ENCODE results near the gene DNAJC19.

Gene DNAJC19

GRCh38 chr3:180962530-180962929 lies 27.0 kb downstream of the DNAJC19 start:
- DNase-seq (ENCODE audit: extremely low read depth in 1 of 2, low read depth in 1 of 2) = no peak

GRCh38 chr3:180961552-180961951 lies 28.0 kb downstream of the DNAJC19 start:
- no peak for DNase-seq (ENCODE audit: extremely low read depth in 1 of 2, low read depth in 1 of 2)

DNA sequence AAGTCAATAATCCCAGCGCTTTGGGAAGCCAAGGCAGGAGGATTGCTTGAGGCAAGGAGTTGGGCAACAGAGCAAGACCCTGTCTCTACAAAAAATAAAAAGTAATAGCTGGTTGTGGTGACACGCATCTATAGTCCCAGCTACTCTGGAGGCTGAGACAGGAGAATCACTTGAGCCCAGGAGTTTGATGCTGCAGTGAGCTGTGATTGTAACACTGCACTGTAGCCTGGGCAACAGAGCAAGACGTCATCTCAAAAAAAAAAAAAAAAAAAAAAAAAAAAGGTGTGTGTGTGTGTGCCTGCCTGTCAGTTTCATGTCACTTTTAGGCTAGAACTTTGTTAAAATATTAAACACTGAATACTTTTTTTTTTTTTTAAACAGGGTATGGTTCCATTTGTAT lies 28.4 kb downstream of the DNAJC19 start:
- no peak for DNase-seq (ENCODE audit: extremely low read depth in 1 of 2, low read depth in 1 of 2)

DNA sequence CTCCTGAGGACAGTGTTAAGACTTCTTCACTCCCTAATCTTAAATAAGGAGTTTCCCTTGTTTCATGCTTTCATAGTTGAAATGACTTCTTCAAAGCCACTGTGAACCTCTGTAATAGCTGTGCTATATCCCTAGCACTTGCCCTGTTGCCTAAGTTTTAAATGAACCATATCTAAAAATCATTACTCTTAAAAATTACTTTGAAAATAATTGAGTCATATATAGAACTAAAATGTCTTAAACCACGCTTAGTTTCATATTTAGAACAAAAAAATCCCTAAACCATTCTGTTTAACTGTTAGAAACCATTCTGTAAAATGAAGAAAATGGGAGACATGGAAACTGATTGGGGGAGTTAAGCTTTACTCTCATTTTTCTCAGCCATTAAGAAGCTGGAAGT lies 29.8 kb downstream of the DNAJC19 start:
- DNase-seq (ENCODE audit: extremely low read depth in 1 of 2, low read depth in 1 of 2) = no peak

DNA sequence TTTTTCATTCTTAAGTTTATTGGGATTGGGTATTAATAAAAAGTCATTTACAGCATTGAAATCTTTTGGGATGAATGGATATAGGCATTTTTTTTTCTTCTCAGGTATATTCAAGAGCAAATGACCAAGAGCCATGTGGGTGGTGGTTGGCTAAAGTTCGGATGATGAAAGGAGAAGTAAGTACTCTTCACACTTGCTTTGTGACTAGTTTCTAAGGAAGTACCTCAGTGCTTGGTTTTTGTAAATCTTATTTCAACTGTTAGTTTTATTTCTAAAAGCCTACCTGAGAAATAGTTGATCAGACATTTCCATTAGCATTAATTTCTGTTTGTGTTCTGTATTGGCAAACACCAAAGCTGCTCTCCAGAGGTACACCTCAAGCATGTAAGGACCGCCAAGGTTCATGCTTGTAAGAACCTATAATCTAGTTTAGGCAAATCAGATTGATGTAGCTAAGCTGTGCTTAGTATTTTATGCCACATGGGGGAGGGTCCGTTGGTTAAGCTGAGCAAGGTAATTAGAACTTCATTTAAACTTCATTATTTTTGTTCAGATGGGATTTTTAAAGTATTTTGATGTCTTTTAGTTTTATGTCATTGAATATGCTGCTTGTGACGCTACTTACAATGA lies 41.7 kb downstream of the DNAJC19 start:
- no peak for DNase-seq (ENCODE audit: extremely low read depth in 1 of 2, low read depth in 1 of 2)

DNA sequence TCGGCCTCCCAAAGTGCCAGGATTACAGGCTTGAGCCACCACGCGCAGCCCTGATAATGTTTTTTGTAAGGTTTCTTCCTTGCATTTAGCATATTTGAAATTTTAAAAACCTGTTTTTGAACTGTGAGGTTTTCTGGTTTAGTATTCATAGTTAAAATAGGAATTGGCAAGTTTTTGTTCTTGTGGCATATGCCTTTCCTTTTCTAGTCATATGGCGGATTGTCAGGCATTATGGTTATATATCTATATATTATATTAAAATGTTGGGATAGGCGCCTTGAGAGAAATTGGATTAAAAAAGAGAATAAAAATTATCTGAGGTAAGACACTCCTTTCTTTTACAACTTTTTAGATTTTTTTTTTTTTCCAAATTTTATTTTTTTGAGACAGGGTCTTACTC lies 48.7 kb downstream of the DNAJC19 start:
- DNase-seq (ENCODE audit: extremely low read depth in 1 of 2, low read depth in 1 of 2) = no peak

DNA sequence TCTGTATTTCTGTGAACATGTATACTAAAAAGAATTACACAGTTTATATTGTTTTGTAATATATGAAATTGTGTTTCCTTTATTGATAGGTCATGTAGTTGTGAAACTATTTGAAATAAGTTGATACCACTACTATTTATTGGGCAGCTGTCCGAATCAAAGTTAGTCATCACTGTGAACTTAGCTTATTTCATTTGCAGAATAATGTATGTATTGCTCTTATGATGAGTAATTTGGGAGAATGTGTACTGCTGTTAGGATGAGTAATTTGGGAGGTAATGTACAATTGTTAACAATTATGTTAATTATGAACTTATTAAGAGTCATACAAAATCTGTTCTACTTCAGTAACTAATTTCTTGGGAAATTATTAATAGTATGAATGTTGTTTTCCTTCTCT lies 54.9 kb downstream of the DNAJC19 start:
- no peak for DNase-seq (ENCODE audit: extremely low read depth in 1 of 2, low read depth in 1 of 2)
